CD4-positive, CD25-positive, alpha-beta regulatory T cell (primary cell): ENCODE measurements around the gene BNC1. TPM values are rescaled to one million over a fixed set of nuclear protein-coding genes. Genes with fewer than 3 reads are reported as not detected.
A peak's percentile ranks its signal among the peaks of the same experiment; 100 is the strongest.

ENCODE experiments used
- ATAC-seq, 2 donors: fragments of 150-1000 bp; cut with Tn5 transposase; one replicate each; pipeline ENCODE4 v1.10.0; 2021; ENCODE audit warnings: low read depth in 2 of 2, moderate number of reproducible peaks in 2 of 2, moderate library complexity in 1 of 2
- DNase-seq, 3 donors: peaks; one replicate each; pipeline versions ENCODE4 v3.0.0 to v3.0.0-alpha.2; 2012 to 2022; ENCODE audit warnings: mixed read lengths in 1 of 3
- H3K27ac ChIP-seq: one replicate; pipeline ENCODE4 v1.7.0; 2013; ENCODE audit warnings: mild to moderate bottlenecking, low read length; ENCODE audit not compliant: insufficient read depth, poor library complexity, severe bottlenecking
- H3K27me3 ChIP-seq: one replicate; pipeline ENCODE4 v1.7.0; 2013; ENCODE audit warnings: low read length; ENCODE audit not compliant: control insufficient read depth, insufficient read depth
- H3K36me3 ChIP-seq: one replicate; pipeline ENCODE4 v1.7.0; 2013; ENCODE audit warnings: mild to moderate bottlenecking, low read length, moderate library complexity; ENCODE audit not compliant: control insufficient read depth, insufficient read depth
- H3K4me1 ChIP-seq: 2 replicates; pipeline ENCODE4 v1.7.0; 2013; ENCODE audit warnings: mild to moderate bottlenecking, low read length; ENCODE audit not compliant: insufficient read depth, control insufficient read depth, poor library complexity, severe bottlenecking
- H3K4me3 ChIP-seq: one replicate; pipeline ENCODE4 v1.7.0; 2013; ENCODE audit warnings: low read depth, mild to moderate bottlenecking, low read length, moderate library complexity
- H3K9me3 ChIP-seq, 2 experiments: 1 replicate in 1 of 2; 2 replicates in 1 of 2; pipeline ENCODE4 v1.7.0; 2013; ENCODE audit warnings: low read length in 2 of 2, mild to moderate bottlenecking in 1 of 2, moderate library complexity in 1 of 2; ENCODE audit not compliant: control insufficient read depth in 2 of 2
- H3K27ac Mint-ChIP-seq, 3 donors: one replicate each; pipeline ENCODE4 v1.8.0; 2020 to 2022; ENCODE audit warnings: mild to moderate bottlenecking in 3 of 3, mixed read lengths in 3 of 3, moderate library complexity in 2 of 3
- H3K27me3 Mint-ChIP-seq: one replicate; pipeline ENCODE4 v1.8.0; 2022; ENCODE audit warnings: mild to moderate bottlenecking, mixed read lengths
- H3K36me3 Mint-ChIP-seq: one replicate; pipeline ENCODE4 v1.8.0; 2020; ENCODE audit warnings: mixed read lengths
- H3K4me1 Mint-ChIP-seq, 4 donors: one replicate each; pipeline ENCODE4 v1.8.0; 2020 to 2022; ENCODE audit warnings: mixed read lengths in 4 of 4, mild to moderate bottlenecking in 1 of 4
- H3K4me3 Mint-ChIP-seq, 4 donors: one replicate each; pipeline ENCODE4 v1.8.0; 2020 to 2022; ENCODE audit warnings: mild to moderate bottlenecking in 4 of 4, mixed read lengths in 4 of 4, moderate library complexity in 3 of 4
- H3K9me3 Mint-ChIP-seq, 7 donors: one replicate each; pipeline ENCODE4 v1.8.0; 2020 to 2022; ENCODE audit warnings: mixed read lengths in 7 of 7, mild to moderate bottlenecking in 3 of 7, moderate library complexity in 2 of 7
- polyA plus RNA-seq, 4 donors: library from polyadenylated mRNA; unstranded; fragments of 300-500 nt; fragmentation: Illumina TruSeq; gene quantifications; one replicate each; pipeline ENCODE4 v1.2.3, GENCODE V29; 2021
- total RNA-seq: library from RNA; stranded (reverse); gene quantifications from one replicate; pipeline ENCODE4 v1.2.3, GENCODE V29; 2022

The BNC1 gene
- total and polyA plus RNA-seq, 5 donors from 2014 or later = not detected

DNA sequence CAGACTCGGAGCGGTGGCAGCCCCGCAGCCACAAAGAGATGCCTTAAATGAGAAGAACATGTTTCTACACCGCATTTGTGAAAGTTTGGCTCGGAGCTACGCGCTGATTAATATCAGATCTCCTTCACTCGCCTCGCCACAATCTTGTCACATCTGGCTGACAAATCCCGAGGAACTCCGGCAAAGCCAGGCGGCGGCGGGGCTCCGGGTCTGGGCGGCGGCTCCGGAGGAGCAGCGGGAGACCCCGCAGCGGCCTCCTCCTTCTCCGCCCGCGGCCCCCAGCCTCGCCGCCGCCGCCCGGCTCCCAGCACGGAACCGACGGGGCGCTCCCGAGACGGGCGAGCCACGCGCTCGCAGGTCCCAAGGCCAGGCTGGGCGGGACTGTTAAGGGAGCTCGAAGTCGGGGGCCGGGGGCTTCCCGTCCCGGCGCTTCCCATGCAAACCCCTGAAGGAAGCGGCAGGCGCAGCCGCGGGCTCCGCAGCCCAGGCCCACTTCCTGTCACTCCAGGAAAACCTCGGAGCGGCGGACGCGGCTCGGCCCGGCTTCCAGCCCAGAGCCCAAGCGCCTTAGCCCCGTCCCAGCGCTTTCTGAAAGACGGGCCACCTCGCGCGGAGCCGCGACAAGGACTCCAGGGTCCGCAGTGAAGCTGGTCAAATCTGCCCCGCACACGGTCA is 1.2 kb downstream of the BNC1 start:
- Histone ChIP-seq H3K4me1 (no peaks in the 10 kb centered on the region), H3K36me3 (no peaks in the 10 kb centered on the region), H3K4me3 (no peak overlapping the region), H3K27me3 (peaks cover 37% of the 10 kb centered on the region), H3K9me3 (no peaks in the 10 kb centered on the region), H3K27ac (no peak overlapping the region)
- H3K9me3 Mint-ChIP-seq = peaks cover 0 to 4% (median 0%) of the 10 kb centered on the region in 7 donors
- peaks cover 65% of the 10 kb centered on the region for H3K27me3 Mint-ChIP-seq
- no peak overlapping the region for H3K4me3 Mint-ChIP-seq
- no peaks in the 10 kb centered on the region for H3K36me3 Mint-ChIP-seq
- DNase-seq = no peak
- peak overlapping the region in 1 of 3 donors; percentile 38 for H3K27ac Mint-ChIP-seq
- H3K4me1 Mint-ChIP-seq = peaks cover 0 to 7% (median 4%) of the 10 kb centered on the region in 4 donors
- ATAC-seq = no peak

DNA sequence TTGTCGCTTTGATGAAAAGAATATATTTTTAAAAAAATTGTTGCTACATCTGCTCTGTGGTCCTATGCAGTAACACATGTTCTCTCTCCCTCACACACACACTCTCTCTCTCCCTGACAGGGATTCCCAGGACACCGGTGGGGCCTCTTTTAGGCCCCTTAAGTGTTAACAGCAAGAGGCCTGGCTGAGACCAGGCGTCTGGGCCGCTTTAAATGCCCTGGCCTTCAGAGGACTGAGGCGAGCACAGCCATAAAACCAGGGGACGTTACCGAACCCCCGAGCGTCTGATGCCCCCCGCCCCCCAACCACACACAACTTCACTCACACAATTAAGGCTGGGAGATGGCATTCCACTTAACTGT is 1.7 kb downstream of the BNC1 start:
- no peak for ATAC-seq
- H3K27me3 Mint-ChIP-seq = peaks cover 67% of the 10 kb centered on the region

DNA sequence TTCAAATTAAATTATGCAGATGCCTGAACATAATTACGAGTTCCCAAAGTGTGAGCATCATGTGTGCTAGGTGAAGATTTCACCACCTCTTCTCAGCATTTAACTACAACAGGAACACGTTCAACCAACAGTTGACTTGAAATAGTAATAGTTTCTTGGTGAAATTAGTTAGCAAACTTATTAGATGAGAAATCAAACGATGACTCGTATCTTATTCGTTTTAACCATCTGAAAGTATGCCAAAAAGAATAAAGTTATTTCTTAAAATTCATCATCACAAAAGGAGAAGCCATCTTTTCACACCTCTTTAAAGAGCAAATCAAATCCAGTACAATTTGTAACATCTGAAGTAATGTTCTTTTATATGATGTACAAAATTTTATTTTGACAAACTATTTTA is 2.3 kb downstream of the BNC1 start:
- no peak for DNase-seq
- Histone ChIP-seq H3K9me3 (no peaks in the 10 kb centered on the region), H3K27ac (no peak overlapping the region), H3K27me3 (peaks cover 34% of the 10 kb centered on the region), H3K4me1 (no peaks in the 10 kb centered on the region), H3K36me3 (no peaks in the 10 kb centered on the region), H3K4me3 (no peak overlapping the region)
- Mint-ChIP-seq H3K27ac (no peak overlapping the region), H3K9me3 (peaks cover 0 to 4% (median 0%) of the 10 kb centered on the region in 7 donors), H3K4me3 (no peak overlapping the region), H3K27me3 (peaks cover 65% of the 10 kb centered on the region), H3K4me1 (peaks cover 0 to 7% (median 4%) of the 10 kb centered on the region in 4 donors), H3K36me3 (no peaks in the 10 kb centered on the region)
- no peak for ATAC-seq

More for the DNA sequence above, 1.7 kb downstream of the BNC1 start:
- DNase-seq = no peak
- Mint-ChIP-seq H3K9me3 (peaks cover 0 to 4% (median 0%) of the 10 kb centered on the region in 7 donors), H3K4me1 (peaks cover 0 to 7% (median 4%) of the 10 kb centered on the region in 4 donors), H3K27ac (peak overlapping the region in 1 of 3 donors; percentile 38), H3K36me3 (no peaks in the 10 kb centered on the region), H3K4me3 (peak overlapping the region in 1 of 4 donors; percentile 41)
- Histone ChIP-seq H3K4me3 (no peak overlapping the region), H3K4me1 (no peaks in the 10 kb centered on the region), H3K27me3 (peaks cover 35% of the 10 kb centered on the region), H3K36me3 (no peaks in the 10 kb centered on the region), H3K9me3 (no peaks in the 10 kb centered on the region), H3K27ac (no peak overlapping the region)

DNA sequence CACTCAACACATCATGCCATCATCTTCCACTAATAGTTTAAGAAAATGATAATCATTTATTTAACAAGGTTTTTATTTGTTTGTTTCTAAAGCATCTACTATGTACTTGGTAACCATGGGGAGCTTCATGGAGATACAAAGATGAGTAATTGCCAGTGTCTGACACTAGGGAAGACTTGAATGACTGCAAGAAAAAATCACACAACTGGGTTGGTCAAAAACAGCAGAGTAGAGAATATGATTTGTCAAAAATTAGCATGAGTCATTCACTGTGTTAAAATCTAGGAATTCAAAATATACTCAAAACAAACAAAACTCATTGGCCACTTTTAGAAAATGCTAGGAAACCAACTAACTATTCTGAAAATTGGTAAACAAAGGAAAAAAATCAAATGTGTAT is 6.3 kb downstream of the BNC1 start:
- DNase-seq (no peak), ATAC-seq (no peak)
- H3K4me1 Mint-ChIP-seq = peaks cover 0 to 4% (median 0%) of the 10 kb centered on the region in 4 donors
- no peak overlapping the region for H3K4me3 Mint-ChIP-seq
- H3K36me3 Mint-ChIP-seq = no peaks in the 10 kb centered on the region
- H3K27me3 ChIP-seq = peaks cover 23% of the 10 kb centered on the region
- H3K27ac ChIP-seq = no peak overlapping the region
- peaks cover 0 to 4% (median 1%) of the 10 kb centered on the region in 7 donors for H3K9me3 Mint-ChIP-seq
- H3K27me3 Mint-ChIP-seq = peaks cover 56% of the 10 kb centered on the region
- no peak overlapping the region for H3K27ac Mint-ChIP-seq
- no peaks in the 10 kb centered on the region for H3K9me3 ChIP-seq
- H3K36me3 ChIP-seq = no peaks in the 10 kb centered on the region
- no peaks in the 10 kb centered on the region for H3K4me1 ChIP-seq
- H3K4me3 ChIP-seq = no peak overlapping the region

DNA sequence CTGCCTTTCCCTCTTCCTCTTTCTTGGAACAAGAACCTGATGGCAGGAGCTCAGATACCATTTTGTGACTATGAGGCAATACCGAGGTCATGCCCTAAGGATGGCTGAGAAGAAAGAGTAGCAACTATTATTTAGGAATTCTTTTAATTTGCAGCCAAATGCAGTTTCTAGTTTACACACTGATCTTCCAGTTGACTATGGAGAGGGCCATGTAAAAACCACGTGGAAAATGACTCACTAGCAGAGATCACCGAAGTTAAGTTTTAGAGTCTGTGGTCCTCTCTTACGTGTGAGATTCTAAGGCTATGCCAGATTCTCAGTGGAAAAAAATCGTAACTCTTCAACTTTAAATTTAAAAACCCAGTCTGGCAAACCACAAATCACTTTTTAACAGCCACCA is 7.8 kb downstream of the BNC1 start:
- Mint-ChIP-seq H3K36me3 (no peaks in the 10 kb centered on the region), H3K27me3 (peaks cover 45% of the 10 kb centered on the region)
- no peak for DNase-seq

DNA sequence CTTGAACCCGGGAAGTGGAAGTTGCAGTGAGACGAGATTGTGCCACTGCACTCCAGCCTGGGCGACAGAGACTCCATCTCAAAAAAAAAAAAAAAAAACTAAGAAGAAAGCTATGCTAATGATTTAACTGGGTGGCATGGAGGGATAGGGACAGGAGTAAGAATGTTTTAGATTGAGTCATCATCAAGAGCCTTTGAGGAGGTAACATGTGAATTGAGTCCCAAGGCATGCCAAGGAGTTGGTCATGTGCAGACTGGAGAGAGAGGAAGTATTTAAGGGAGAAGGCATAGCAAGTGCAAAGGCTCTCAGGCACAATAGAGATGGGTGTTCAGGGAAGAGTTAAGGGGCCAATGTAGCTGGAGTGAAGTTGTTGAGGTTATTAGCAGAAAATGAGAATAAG is 9.1 kb downstream of the BNC1 start:
- H3K27me3 ChIP-seq = peaks cover 9% of the 10 kb centered on the region
- no peaks in the 10 kb centered on the region for H3K36me3 ChIP-seq
- H3K9me3 ChIP-seq = no peaks in the 10 kb centered on the region
- no peaks in the 10 kb centered on the region for H3K36me3 Mint-ChIP-seq
- H3K4me1 Mint-ChIP-seq = no peaks in the 10 kb centered on the region
- no peak overlapping the region for H3K27ac Mint-ChIP-seq
- no peak overlapping the region for H3K4me3 ChIP-seq
- ATAC-seq = no peak
- H3K27ac ChIP-seq = no peak overlapping the region
- H3K27me3 Mint-ChIP-seq = peaks cover 33% of the 10 kb centered on the region
- H3K4me3 Mint-ChIP-seq = no peak overlapping the region
- no peaks in the 10 kb centered on the region for H3K4me1 ChIP-seq
- DNase-seq = no peak
- H3K9me3 Mint-ChIP-seq = peaks cover 0 to 4% (median 1%) of the 10 kb centered on the region in 7 donors

More for the DNA sequence above, 7.8 kb downstream of the BNC1 start:
- H3K27ac ChIP-seq = no peak overlapping the region
- no peaks in the 10 kb centered on the region for H3K9me3 ChIP-seq
- H3K4me3 ChIP-seq = no peak overlapping the region
- no peaks in the 10 kb centered on the region for H3K4me1 ChIP-seq
- H3K4me1 Mint-ChIP-seq = no peaks in the 10 kb centered on the region
- no peak overlapping the region for H3K27ac Mint-ChIP-seq
- ATAC-seq = no peak
- H3K4me3 Mint-ChIP-seq = no peak overlapping the region
- peaks cover 18% of the 10 kb centered on the region for H3K27me3 ChIP-seq
- H3K9me3 Mint-ChIP-seq = peaks cover 0 to 4% (median 1%) of the 10 kb centered on the region in 7 donors
- H3K36me3 ChIP-seq = no peaks in the 10 kb centered on the region

DNA sequence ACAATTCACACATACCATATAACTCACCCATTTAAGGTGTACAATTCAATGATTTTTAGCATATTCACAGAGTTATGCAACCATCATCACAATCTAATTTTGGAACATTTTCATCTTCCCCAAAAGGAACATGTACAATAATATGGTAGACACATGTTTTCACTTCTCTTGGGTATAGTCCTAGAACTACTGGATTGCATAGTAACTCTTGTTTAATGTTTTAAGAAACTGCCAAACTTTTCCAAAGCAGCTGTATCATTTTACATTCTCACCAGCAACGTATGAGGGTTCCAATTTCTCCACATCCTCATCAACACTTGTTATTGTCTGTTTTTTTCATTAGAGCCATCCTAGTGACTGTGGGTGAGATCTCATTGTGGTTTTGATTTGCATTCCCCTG is 14.3 kb downstream of the BNC1 start:
- H3K27me3 Mint-ChIP-seq = peaks cover 18% of the 10 kb centered on the region
- Histone ChIP-seq H3K9me3 (no peaks in the 10 kb centered on the region), H3K27ac (no peak overlapping the region), H3K27me3 (no peaks in the 10 kb centered on the region), H3K4me1 (no peaks in the 10 kb centered on the region), H3K4me3 (no peak overlapping the region), H3K36me3 (no peaks in the 10 kb centered on the region)
- H3K4me1 Mint-ChIP-seq = no peaks in the 10 kb centered on the region
- H3K27ac Mint-ChIP-seq = no peak overlapping the region
- no peaks in the 10 kb centered on the region for H3K36me3 Mint-ChIP-seq
- H3K9me3 Mint-ChIP-seq = peaks cover 0 to 4% (median 0%) of the 10 kb centered on the region in 7 donors
- no peak for DNase-seq
- ATAC-seq = no peak
- H3K4me3 Mint-ChIP-seq = no peak overlapping the region

DNA sequence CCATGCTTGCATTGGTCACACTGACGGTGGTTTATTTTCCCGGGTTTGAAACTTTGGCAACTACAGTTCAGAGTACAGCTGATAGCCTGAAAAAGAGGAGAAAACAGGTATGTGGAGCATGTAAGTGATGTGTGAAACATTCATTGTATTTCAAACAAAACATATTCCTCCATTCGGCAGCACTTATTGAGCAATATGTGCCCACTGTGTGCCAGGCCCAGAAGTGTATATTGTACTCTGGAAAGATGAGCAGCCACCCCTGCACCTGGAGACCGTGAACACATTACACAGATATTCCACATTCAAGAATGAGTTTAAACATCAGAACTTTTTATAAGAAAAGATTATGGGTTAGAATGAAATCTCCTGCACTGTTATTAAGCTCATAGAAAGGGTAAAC is 16.3 kb downstream of the BNC1 start:
- Histone ChIP-seq H3K4me3 (no peak overlapping the region), H3K4me1 (no peaks in the 10 kb centered on the region), H3K36me3 (no peaks in the 10 kb centered on the region), H3K9me3 (no peaks in the 10 kb centered on the region), H3K27ac (no peak overlapping the region), H3K27me3 (no peaks in the 10 kb centered on the region)
- H3K4me1 Mint-ChIP-seq = no peaks in the 10 kb centered on the region
- H3K4me3 Mint-ChIP-seq = no peak overlapping the region
- no peak for DNase-seq
- ATAC-seq = no peak
- no peak overlapping the region for H3K27ac Mint-ChIP-seq
- peaks cover 14% of the 10 kb centered on the region for H3K27me3 Mint-ChIP-seq
- H3K36me3 Mint-ChIP-seq = no peaks in the 10 kb centered on the region
- H3K9me3 Mint-ChIP-seq = peaks cover 0 to 2% (median 0%) of the 10 kb centered on the region in 7 donors
